ENCODE results near the gene ZNF266.

GRCh38 chr19:9445037-9445436 is 9.7 kb upstream of the ZNF266 start:
- TF ChIP-seq CTCF (IDR thresholded peaks at IDR 0.05 in 4 of 5, conservative IDR thresholded peaks at IDR 0.05 in 1 of 5), result no peak
- no peak for TF ChIP-seq POLR2A (IDR thresholded peaks at IDR 0.05)

Data from gastrocnemius medialis (tissue), 4 donors.